ENCODE results near the gene GALNT10.

DNA sequence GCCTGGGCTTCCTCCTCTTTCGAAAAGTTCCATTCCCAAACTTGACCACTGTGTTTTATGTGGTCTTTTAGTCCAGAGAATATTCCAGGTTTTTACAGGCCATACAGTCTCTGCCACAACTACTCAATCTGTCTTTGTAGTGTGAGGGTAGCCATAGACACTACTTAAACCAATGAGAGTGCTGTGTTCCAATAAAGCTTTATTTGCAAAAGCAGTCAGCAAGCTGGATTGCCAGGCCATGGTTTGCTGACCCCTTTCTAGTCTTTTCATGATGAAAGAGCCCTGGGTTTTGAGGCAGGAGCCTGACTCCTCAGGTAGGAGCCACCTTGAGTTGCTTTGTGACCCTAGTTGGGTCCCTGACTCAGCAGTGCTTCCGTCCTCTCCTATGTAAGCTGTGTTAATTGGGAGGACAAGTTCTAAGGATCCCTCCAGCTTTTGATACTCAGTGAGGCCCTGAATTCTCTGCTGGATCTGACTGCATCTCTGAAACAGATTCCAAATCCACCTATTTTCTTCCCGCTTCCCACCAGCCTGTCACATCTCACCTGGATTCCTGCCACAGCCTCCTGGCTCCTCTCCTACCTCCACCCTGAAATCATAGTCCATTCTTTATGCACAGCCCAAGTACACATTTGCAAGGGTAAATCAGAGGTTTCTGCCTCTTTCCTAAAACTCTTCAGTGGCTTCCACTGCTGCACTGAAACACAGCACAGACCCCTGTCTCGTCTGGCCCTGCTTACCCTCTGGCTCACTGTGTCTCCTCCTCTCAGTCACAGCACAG is 13.5 kb downstream of the GALNT10 start:
- TF ChIP-seq, protein P1, sequence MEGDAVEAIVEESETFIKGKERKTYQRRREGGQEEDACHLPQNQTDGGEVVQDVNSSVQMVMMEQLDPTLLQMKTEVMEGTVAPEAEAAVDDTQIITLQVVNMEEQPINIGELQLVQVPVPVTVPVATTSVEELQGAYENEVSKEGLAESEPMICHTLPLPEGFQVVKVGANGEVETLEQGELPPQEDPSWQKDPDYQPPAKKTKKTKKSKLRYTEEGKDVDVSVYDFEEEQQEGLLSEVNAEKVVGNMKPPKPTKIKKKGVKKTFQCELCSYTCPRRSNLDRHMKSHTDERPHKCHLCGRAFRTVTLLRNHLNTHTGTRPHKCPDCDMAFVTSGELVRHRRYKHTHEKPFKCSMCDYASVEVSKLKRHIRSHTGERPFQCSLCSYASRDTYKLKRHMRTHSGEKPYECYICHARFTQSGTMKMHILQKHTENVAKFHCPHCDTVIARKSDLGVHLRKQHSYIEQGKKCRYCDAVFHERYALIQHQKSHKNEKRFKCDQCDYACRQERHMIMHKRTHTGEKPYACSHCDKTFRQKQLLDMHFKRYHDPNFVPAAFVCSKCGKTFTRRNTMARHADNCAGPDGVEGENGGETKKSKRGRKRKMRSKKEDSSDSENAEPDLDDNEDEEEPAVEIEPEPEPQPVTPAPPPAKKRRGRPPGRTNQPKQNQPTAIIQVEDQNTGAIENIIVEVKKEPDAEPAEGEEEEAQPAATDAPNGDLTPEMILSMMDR (IDR thresholded peaks at IDR 0.05 in 2 of 3, conservative IDR thresholded peaks at IDR 0.05 in 1 of 3; ENCODE audit: borderline replicate concordance in 1 of 3, insufficient read depth in 1 of 3, low read depth in 2 of 3, low read length in 2 of 3), result no peak
- TF ChIP-seq POLR2A (IDR thresholded peaks at IDR 0.05; ENCODE audit: borderline replicate concordance, extremely low read depth, insufficient read depth, insufficient read length), result no peak
- no peak for TF ChIP-seq JUND (IDR thresholded peaks at IDR 0.05)
- TF ChIP-seq, protein P2, sequence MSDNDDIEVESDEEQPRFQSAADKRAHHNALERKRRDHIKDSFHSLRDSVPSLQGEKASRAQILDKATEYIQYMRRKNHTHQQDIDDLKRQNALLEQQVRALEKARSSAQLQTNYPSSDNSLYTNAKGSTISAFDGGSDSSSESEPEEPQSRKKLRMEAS (IDR thresholded peaks at IDR 0.05), result no peak
- TF ChIP-seq YY1 (IDR thresholded peaks at IDR 0.05; ENCODE audit: extremely low read depth, insufficient replicate concordance, low read depth, low read length), result no peak
- TF ChIP-seq POLR2AphosphoS5 (IDR thresholded peaks at IDR 0.05; ENCODE audit: low read depth, low read length), result no peak
- TF ChIP-seq EZH2 (IDR thresholded peaks at IDR 0.05), result no peak
- TF ChIP-seq, protein P3, sequence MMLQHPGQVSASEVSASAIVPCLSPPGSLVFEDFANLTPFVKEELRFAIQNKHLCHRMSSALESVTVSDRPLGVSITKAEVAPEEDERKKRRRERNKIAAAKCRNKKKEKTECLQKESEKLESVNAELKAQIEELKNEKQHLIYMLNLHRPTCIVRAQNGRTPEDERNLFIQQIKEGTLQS (IDR thresholded peaks at IDR 0.05), result no peak

Measured in HCT116 (cell line).